HG03025 (cell line): ENCODE data around the gene KLHDC4.
"Not testable (repeated sequence)": the region's sequence is repeated elsewhere in the genome, so short reads cannot be mapped to it uniquely, and the experiment has no call there.

ENCODE experiments used
- ATAC-seq: cut with Tn5 transposase; IDR thresholded peaks from one replicate; pipeline ENCODE4 v1.9.1; 2021; ENCODE audit warnings: mild to moderate bottlenecking, moderate library complexity; ENCODE audit not compliant: unreplicated experiment, low FRiP score

The KLHDC4 gene

DNA sequence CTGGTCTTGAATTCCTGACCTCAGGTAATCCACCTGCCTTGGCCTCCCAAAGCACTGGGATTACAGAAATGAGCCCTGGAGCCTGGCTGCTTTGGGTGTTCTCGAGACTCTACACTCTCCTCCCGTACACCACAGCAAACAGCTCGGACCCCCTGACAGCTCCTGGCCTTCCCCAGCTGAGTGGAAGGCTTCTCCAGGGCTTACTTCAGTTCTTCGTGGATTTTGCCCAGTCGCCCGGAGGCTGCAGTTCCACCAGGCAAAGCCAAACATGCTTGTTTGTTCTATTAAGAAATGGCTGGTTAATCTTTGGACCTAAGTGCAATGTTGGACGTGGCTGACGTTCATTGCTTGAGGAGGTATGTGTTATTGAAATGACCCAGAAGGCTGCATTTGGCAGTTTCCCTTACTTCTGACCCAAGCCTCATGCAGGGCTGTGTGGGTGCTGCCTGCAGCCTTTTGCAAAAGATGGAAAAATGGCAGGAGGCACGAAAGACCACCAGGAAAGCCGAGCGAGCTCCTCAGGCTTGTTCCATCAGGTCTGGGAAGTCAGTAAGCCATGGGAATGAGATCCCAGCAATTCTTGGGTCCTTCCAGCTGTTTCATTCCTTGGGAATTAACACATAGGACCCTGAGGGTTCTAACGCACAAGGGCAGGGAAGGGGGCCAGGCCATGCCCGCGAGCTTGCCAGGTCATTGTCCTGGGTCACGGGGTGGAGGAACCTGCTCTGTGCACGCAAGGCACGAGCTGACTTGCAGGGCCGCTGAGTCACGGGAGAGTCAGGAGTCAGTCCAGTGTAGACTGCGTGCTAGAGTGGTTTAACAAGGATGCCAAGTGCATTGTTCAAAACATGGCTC is 23.9 kb upstream of the KLHDC4 start:
- ATAC-seq = no peak

DNA sequence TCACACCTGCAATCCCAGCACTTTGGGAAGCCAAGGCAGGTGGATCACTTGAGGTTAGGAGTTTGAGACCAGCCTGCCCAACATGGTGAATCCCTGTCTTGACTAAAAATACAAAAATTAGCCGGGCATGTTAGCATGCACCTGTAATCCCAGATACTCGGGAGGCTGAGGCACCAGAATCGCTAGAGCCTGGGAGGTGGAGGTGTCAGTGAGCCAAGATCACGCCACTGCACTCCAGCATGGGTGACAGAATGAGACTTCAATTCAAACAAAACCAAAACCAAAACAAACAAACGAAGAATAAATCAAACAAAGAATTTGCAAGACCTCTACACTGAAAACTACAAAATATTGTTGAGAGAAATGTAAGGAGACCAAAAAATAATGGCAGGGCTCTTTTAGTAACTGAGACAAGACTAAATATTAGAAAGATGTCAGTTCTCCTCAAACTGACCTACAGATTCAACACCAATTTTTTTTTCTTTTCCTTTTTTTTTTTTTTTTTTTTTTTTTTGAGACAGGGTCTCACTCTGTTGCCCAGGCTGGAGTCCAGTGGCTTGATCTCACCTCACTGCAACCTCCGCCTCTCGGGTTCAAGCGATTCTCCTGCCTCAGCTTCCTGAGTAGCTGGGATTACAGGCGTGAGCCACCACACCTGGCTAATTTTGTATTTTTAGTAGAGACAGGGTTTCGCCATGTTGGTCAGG is 23.1 kb upstream of the KLHDC4 start:
- ATAC-seq = not testable (repeated sequence)

DNA sequence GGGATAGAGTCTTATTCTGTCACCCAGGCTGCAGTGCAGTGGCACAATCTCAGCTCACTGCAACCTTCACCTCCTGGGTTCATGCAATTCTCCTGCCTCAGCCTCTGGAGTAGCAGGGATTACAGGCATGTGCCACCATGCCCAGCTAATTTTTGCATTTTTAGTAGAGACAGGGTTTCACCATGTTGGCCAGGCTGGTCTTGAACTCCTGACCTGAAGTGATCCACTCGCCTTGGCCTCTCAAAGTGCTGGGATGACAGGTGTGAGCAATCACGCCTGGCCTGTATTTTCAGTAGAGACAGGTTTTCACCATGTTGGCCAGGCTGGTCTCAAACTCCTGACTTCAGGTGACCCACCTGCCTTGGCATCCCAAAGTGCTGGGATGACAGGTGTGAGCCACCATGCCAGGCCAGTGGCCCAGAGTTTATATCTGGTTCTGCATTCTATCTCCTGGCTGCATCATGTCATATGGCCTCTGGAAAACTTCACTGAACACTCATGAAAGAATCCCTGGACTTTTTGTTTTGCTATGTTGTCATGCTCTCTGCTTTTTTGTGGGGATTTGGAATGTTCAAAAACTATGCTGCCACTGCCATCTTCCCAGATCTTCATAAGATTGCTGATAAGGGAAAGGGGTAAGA is 21.8 kb upstream of the KLHDC4 start:
- not testable (repeated sequence) for ATAC-seq

- ATAC-seq = no peak
Observed at GRCh38 chr16:87784812-87785211, 19.0 kb upstream of the KLHDC4 start.

GRCh38 chr16:87782033-87782432 is 16.2 kb upstream of the KLHDC4 start:
- no peak for ATAC-seq

- no peak for ATAC-seq
Observed at GRCh38 chr16:87780385-87780989, 14.7 kb upstream of the KLHDC4 start.

- ATAC-seq = peak; percentile 45
Observed at GRCh38 chr16:87778830-87779579, 13.2 kb upstream of the KLHDC4 start.

GRCh38 chr16:87778476-87778829 is 12.7 kb upstream of the KLHDC4 start:
- ATAC-seq = no peak

GRCh38 chr16:87773836-87774235 is 8.1 kb upstream of the KLHDC4 start:
- ATAC-seq = not testable (repeated sequence)

DNA sequence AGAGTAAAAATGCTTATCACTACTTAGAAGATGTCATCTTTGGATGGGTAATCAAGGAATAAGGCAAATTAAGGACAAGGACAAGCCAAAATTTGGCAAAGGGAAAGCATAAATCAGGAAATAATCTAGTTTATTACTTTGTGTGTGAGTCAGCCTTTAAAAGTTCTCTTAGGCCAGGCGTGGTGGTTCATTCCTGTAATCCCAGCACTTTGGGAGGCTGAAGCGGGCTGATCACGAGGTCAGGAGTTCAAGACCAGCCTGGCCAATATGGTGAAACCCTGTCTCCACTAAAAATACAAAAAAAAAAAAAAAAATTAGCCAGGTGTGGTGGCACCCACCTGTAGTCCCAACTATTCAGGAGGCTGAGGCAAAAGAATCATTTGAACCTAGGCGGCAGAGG is 1.7 kb upstream of the KLHDC4 start:
- ATAC-seq = not testable (repeated sequence)

GRCh38 chr16:87766485-87766797 is 655 bp upstream of the KLHDC4 start:
- ATAC-seq = no peak

DNA sequence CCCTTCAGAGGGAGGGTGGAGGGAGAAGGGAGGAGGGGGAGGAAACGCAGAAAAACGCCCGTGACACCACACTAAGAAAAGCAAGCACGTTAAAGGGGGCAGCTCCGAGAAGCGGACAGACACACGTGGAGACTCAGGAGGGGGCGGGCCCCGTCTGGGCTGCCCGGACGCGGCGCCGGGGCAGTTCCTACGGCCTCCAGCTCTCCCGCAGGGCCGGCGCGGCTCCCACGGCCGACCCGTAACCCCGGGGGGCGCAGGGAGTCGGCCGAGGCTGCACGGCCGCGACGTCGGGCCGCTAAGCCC is 362 bp downstream of the KLHDC4 start:
- ATAC-seq = peak; percentile 34

DNA sequence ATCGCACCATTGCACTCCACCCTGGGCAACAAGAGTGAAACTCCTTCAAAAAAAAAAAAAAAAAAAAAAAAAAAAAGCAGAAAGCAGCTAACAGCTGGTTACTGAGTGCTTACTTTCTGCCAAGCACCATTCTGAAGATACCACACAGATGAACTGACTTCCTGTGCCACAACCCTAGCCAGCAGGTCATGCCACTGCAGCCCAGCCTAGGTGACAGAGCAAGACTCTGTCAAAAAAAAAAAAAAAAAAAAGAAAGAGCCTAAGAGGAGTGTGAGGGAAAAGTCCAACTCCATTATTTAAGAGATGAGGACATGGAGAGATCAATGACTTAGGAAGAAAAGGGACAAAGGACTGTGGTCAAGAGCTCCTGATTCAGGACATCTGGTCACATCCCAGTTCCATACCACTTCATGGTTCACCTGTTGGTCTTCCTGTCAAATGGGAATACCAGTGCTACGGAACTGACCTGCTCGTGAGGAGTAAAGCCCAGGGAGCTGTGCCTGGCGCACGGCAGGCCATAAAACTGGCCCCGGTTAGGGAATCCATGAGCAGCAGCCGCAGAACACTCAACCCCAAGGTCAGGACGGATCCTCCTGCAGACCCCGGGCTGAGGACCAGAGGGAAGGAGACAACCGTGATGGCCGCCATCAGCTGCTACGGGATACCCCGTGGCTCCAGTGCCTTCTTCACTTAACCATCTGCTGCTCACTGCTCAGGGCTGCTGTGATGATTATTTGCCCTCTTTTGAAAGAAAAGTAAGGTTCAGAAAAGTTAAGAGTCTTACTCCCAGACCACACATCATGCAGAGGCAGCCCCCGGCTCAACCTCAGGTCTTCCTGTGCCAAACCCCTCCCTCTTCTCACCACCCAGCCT is 950 bp downstream of the KLHDC4 start:
- no peak for ATAC-seq

DNA sequence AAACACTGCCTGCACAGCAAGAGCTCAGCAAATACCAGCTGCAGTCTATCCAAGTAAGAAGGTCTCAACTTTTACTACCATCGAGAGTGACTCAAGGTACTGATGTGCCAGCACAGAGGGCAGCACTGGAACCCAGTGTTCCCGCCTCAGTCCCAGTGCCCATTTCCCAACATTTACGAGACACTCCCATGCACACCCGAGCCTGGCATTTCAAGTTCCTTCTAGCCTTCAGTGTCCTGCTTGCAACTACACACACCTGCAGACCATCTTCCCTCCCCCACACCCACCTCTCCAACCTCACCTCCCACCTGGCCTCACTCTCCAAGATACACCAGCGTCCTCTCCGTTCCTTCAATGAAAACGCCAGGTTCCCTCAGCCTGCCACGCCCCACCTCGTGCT is 3.2 kb downstream of the KLHDC4 start:
- ATAC-seq = no peak

DNA sequence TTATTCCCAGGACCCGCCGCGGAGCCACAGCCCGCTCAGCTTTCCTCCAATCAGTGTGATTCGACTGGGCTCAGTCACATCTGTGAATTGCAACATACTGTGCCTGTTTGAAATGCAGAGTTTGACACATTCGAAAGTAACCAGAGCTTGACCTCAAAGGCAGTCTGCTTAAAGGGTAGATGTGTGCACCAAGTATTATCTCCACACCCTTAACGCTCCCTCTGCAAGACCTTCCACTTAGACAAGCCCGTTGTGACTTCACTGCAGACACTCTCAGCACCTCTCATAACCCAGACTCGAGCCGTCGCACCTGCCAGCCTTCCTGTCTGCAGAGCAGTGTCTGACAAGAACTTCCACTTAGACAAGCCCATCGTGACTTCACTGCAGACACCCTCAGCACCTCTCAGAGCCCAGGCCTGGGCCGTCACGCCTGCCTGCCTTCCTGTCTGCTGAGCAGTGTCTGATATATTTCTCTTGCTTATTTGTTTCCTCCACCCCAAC is 3.7 kb downstream of the KLHDC4 start:
- no peak for ATAC-seq

- no peak for ATAC-seq
Observed at GRCh38 chr16:87761060-87761459, 4.7 kb downstream of the KLHDC4 start.

DNA sequence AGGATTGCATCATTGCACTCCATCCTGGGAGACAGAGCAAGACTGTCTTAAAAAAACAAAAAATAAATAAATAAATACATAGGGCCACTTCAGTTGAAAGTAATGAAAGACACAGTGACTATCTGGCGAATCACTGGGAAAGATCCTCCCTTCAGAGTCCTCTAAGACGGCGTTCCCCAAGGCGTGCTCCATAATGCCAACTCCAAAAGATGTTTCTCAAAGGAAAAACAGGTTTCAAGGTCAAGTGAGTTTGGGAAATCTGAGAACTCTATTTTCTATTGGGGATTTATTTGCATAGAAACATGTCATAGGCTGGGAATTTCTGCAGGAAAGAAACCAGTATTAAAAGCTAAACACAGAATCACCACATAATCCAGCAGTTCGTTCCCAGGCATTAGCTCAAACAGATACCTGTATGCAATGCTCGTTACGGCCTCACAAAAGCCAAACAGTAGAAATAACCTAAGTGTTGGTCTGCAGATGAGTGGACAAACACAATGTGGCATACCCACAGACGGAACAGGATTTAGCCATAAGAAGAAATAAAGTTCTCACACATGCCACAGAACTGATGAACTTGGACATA is 7.9 kb downstream of the KLHDC4 start:
- ATAC-seq = no peak

GRCh38 chr16:87754535-87754934 is 11.3 kb downstream of the KLHDC4 start:
- ATAC-seq = no peak
